ENCODE results near the gene PPP2R5A.

Gene PPP2R5A

GRCh38 chr1:212402666-212403321 lies 117.6 kb downstream of the PPP2R5A start:
- TF ChIP-seq, protein P1, sequence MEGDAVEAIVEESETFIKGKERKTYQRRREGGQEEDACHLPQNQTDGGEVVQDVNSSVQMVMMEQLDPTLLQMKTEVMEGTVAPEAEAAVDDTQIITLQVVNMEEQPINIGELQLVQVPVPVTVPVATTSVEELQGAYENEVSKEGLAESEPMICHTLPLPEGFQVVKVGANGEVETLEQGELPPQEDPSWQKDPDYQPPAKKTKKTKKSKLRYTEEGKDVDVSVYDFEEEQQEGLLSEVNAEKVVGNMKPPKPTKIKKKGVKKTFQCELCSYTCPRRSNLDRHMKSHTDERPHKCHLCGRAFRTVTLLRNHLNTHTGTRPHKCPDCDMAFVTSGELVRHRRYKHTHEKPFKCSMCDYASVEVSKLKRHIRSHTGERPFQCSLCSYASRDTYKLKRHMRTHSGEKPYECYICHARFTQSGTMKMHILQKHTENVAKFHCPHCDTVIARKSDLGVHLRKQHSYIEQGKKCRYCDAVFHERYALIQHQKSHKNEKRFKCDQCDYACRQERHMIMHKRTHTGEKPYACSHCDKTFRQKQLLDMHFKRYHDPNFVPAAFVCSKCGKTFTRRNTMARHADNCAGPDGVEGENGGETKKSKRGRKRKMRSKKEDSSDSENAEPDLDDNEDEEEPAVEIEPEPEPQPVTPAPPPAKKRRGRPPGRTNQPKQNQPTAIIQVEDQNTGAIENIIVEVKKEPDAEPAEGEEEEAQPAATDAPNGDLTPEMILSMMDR (IDR thresholded peaks at IDR 0.05; ENCODE audit: control insufficient read depth, extremely low read depth, insufficient read depth) = no peak
- H3K4me3 ChIP-seq (ENCODE audit: low read depth, low read length) = no peak overlapping the region
- no peak for DNase-seq (ENCODE audit: low read depth)

- DNase-seq (ENCODE audit: low read depth) = no peak
- H3K4me3 ChIP-seq (ENCODE audit: low read depth, low read length) = no peak overlapping the region
- TF ChIP-seq, protein P1 (IDR thresholded peaks at IDR 0.05; ENCODE audit: control insufficient read depth, extremely low read depth, insufficient read depth) = no peak
Observed at GRCh38 chr1:212410231-212410820, 125.1 kb downstream of the PPP2R5A start.
